NCI-H2227 (cell line): ENCODE data around the gene KCNRG.
A peak's percentile ranks its signal among the peaks of the same experiment; 100 is the strongest.
"Not testable (repeated sequence)": the region's sequence is repeated elsewhere in the genome, so short reads cannot be mapped to it uniquely, and the experiment has no call there.

Experiments used
- DNase-seq: peaks from one replicate; lab custom pipeline; 2025; ENCODE audit not compliant: unreplicated experiment; lab: John Stamatoyannopoulos, UW

The KCNRG gene

GRCh38 chr13:50015258-50015657, at the start of gene KCNRG:
Gene KCNRG, plus strand, starts transcription at chr13:50015444. Its CDS starts 50 bp downstream, at chr13:50015494.
- no peak for DNase-seq

- no peak for DNase-seq
Observed at GRCh38 chr13:49967456-49967855, 47.8 kb upstream of the KCNRG start.

DNA sequence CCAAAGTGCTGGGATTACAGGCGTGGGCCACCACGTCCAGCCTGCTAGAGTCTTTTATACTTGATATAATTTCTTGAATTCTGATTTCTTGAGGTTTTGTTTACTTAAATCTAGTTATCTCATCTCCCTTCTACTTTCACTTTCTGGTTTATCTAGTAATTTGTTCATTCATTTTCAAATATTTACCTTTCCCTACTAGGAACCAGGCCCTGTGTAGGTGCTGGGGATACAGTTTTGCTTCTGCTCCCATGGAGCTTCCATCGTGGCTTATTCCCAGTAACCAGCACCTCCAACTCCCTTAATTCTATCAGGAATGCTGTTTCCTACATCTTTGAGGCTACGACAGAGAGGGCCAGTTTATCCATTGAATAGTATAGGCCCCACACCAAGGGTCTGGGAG, 42.5 kb upstream of the KCNRG start:
- DNase-seq: no peak

DNA sequence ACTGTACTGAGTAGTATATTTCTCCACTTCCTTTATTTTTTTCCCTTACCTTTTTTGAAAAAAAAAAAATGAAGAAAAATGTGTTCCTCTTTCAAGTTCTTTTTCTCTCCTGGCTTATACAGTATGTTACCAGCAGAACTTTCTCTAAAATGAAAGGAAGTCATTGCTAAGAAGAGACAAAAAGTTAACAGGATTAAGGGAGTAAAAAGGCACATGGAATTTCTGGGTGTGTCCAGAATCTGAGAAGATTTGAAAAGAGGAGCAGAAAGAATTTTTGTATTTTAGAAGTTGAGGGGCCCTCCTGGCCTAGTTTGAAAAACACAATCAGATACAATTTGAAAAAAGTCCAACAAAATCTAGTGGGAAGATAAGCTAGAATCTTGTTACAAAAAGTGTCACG, 39.4 kb upstream of the KCNRG start:
- DNase-seq: no peak

- peak; percentile 69 for DNase-seq
Observed at GRCh38 chr13:49976314-49977258, 38.7 kb upstream of the KCNRG start.

DNA sequence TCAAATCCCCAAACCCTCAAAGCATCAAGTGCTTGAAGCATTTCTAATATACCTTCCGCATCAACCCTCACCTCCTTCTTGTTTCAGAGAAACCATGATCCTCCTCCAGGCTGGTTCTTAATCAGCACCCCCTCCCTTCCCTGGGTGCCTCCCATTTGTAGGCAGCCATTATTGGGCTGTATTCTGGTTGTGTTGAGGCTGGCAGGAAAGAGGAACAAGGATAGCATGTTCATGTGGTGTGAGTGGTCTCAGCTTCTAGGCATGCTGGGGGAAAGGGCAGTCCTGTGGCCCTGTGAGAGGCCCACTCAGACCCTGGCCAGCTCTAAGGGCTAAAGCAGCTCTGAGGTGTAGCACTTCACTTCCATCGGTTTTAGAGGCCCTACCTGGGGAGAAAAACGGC, 37.3 kb upstream of the KCNRG start:
- DNase-seq: no peak

GRCh38 chr13:49980266-49980665, 35.0 kb upstream of the KCNRG start:
- DNase-seq: no peak

DNA sequence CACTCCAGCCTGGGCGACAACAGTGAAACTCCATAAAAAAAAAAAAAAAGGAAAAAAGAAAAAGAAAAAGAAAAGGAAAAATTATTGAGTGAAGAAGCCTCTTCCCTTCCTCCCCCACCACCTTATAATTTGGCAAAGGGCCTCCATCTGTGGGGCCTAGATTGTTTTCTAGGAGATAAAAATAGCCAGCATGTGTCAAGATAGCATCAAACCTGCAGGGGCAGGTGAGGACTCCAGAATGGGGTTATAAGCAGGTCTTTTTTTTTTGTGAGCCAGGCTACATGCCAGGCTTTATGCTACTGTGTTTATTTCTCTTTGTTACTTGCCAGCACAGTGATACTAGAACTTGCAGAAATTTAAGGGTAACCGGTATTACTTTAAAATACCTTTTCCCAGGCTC, 30.1 kb upstream of the KCNRG start:
- no peak for DNase-seq

DNA sequence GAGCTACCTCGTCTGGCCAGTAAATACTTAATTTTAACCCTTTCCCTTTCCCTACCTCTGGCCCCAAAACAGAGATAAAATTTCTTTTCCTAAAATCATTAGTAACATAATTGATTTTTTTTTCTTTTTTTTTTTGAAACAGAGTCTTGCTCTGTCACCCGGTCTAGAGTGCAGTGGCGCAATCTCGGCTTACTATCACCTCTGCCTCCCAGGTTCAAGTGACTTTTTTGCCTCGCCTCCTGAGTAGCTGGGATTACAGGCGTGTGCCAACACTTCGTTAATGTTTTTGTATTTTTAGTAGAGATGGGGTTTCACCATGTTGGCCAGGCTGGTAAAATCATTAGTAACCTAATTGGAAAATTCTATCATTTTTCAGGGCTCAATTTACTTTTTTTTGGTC, 28.8 kb upstream of the KCNRG start:
- DNase-seq: no peak

- DNase-seq: not testable (repeated sequence)
Observed at GRCh38 chr13:49990612-49991011, 24.6 kb upstream of the KCNRG start.

- no peak for DNase-seq
Observed at GRCh38 chr13:49993111-49993510, 22.1 kb upstream of the KCNRG start.

DNA sequence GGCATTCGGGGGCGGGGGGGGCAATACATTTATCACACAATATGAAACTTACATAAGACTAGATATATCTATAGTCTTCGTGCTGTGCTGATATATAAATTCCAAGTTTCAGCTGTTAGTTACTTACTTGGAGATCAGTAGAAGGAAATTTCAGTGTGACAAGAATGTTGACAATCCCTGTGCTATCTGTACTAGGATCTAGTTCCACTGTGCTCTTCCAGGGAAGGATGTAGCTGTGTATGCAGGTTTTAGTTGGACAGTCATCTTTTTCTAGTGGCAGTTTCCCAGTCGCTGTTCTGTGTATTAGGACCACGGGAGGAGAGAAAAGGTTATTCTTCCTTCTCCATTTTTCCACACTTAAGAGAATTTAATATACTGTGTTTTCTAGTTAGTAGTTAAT, 21.6 kb upstream of the KCNRG start:
- no peak for DNase-seq

GRCh38 chr13:49995625-49996101, 19.6 kb upstream of the KCNRG start:
- peak; percentile 55 for DNase-seq

- DNase-seq: peak; percentile 95
Observed at GRCh38 chr13:49996161-49996915, 18.9 kb upstream of the KCNRG start.

DNA sequence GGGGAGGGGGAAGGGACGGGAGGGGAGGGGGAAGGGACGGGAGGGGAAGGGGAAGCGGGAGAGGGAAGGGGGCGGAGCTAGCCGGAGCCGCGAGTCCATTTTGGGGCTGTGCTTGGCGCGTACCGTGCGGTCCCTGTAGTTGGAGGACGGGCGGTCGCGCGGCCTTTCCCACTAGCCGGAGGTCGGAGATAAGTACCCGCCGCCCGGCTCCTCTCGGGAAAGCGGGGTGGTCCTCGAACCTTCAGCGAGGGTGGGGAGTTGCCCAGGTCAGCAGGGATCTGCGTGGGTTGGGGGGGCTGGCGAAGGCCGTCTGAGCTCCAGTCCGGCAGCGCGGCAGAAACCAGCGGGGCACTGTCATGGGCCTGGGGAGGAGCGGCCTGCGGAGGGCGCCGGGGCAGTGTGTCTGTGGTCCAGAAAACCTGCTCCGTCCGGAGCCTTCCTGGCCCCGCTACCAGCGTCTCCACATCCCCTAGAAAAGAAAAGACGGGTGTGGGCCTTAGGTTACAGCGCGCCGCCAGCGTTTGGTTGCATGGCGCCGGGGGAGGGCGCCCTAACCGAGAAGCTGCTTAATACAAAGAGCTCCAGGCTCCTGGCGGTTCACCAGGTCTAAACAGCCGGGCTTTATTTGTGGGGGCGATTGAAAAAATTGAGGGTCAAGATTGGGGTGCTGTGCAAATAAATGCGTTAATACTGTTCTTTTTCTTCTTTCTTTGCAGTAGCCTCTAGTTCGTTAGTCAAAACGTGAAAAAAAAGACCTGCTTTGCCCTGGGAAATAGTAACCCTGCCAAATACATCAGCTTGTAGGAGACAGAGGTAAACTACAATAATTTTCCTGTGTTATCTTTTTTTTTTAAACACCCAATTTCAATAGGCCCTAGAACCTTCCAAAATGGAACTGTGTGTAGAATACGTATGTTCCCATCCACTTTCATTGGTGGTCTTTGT, 18.0 kb upstream of the KCNRG start, which contains the start of gene TRIM13:
Gene TRIM13 (plus strand): TSS at position 92 of the 945 bp plus-strand sequence. CDS start 14,899 bp downstream, outside the sequence.
- peak; percentile 90 for DNase-seq

DNA sequence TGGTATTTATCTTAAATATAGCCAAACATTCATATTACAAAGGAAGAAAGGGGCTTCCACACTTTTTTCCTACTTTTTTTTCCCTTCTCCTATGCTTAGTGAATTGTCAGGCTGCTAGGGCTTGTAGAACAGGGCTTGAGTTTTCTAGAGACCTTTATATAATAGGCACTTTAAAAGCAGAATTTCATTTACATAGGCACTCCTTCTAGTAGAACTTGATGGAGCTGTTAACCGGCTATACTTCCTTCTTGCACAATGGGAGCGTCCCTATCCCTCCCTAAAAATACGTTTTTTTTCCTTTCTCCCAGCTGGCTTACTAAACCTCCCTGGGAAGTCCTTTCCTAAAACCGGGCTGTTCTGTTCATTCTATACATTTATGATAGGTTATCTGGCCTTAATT, 17.3 kb upstream of the KCNRG start:
- no peak for DNase-seq

GRCh38 chr13:49998714-49999624, 16.3 kb upstream of the KCNRG start:
- DNase-seq: no peak

DNA sequence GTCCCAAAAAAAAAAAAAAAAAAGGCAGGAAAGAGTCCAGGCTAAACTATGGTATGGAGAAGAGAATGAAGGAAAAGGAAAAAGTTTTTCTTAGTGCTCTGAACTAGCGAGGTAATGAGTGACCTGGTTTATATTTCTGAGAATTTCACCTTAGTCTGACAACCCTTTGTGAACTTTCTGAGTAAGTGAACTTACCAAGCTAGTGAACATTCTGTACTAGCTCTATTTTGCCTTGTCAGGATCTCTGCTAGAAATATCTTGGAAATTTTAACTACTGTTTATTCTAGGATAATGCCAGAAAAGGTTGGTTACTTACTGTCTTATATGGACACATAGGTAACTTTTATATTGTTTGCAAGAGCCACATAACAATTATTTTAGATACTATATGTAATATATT, 14.0 kb upstream of the KCNRG start:
- no peak for DNase-seq

GRCh38 chr13:50006426-50007135, 8.7 kb upstream of the KCNRG start:
- no peak for DNase-seq
